ENCODE data around the gene ALDH1A1.
A peak's percentile ranks its signal among the peaks of the same experiment; 100 is the strongest.

Gene ALDH1A1

GRCh38 chr9:72990397-72991182 lies 37.7 kb upstream of the ALDH1A1 start:
- no peaks in the 10 kb centered on the region for H3K9me3 ChIP-seq (ENCODE audit: low read depth, low read length)
- no peak overlapping the region for H3K4me3 ChIP-seq
- TF ChIP-seq FOXP2 (optimal IDR thresholded peaks at IDR 0.05; ENCODE audit: control extremely low read depth, extremely low read length, insufficient read depth), result no peak
- TF ChIP-seq EZH2 (IDR thresholded peaks at IDR 0.05), result no peak
- TF ChIP-seq POLR2AphosphoS5 (IDR thresholded peaks at IDR 0.05; ENCODE audit: borderline replicate concordance, low read depth, low read length), result no peak
- no peak for DNase-seq (ENCODE audit: low read depth, low spot score)
- no peak overlapping the region for H3K27ac ChIP-seq
- H3K9ac ChIP-seq (ENCODE audit: insufficient read length), result no peak overlapping the region
- H3K36me3 ChIP-seq (ENCODE audit: insufficient read depth, low read length), result no peaks in the 10 kb centered on the region

- Histone ChIP-seq H3K36me3 (ENCODE audit: insufficient read depth, low read length) (no peaks in the 10 kb centered on the region), H3K9ac (ENCODE audit: insufficient read length) (no peak overlapping the region), H3K4me3 (no peak overlapping the region), H3K9me3 (ENCODE audit: low read depth, low read length) (no peaks in the 10 kb centered on the region), H3K27ac (no peak overlapping the region)
- no peak for DNase-seq (ENCODE audit: low read depth, low spot score)
- no peak for TF ChIP-seq POLR2AphosphoS5 (IDR thresholded peaks at IDR 0.05; ENCODE audit: borderline replicate concordance, low read depth, low read length)
- no peak for TF ChIP-seq EZH2 (IDR thresholded peaks at IDR 0.05)
- TF ChIP-seq FOXP2 (optimal IDR thresholded peaks at IDR 0.05; ENCODE audit: control extremely low read depth, extremely low read length, insufficient read depth), result no peak
Measured at GRCh38 chr9:72986522-72987116, 33.8 kb upstream of the ALDH1A1 start.

- Histone ChIP-seq H3K9me3 (ENCODE audit: low read depth, low read length) (no peaks in the 10 kb centered on the region), H3K9ac (ENCODE audit: insufficient read length) (no peak overlapping the region), H3K4me3 (no peak overlapping the region), H3K36me3 (ENCODE audit: insufficient read depth, low read length) (no peaks in the 10 kb centered on the region), H3K27ac (no peak overlapping the region)
- TF ChIP-seq FOXP2 (optimal IDR thresholded peaks at IDR 0.05; ENCODE audit: control extremely low read depth, extremely low read length, insufficient read depth) (no peak), POLR2AphosphoS5 (IDR thresholded peaks at IDR 0.05; ENCODE audit: borderline replicate concordance, low read depth, low read length) (no peak), EZH2 (IDR thresholded peaks at IDR 0.05) (no peak)
- no peak for DNase-seq (ENCODE audit: low read depth, low spot score)
Measured at GRCh38 chr9:72985746-72986145, 32.9 kb upstream of the ALDH1A1 start.

- no peak for DNase-seq (ENCODE audit: low read depth, low spot score)
- TF ChIP-seq POLR2AphosphoS5 (IDR thresholded peaks at IDR 0.05; ENCODE audit: borderline replicate concordance, low read depth, low read length), result no peak
- no peak for TF ChIP-seq EZH2 (IDR thresholded peaks at IDR 0.05)
- no peak for TF ChIP-seq FOXP2 (optimal IDR thresholded peaks at IDR 0.05; ENCODE audit: control extremely low read depth, extremely low read length, insufficient read depth)
- Histone ChIP-seq H3K9ac (ENCODE audit: insufficient read length) (no peak overlapping the region), H3K9me3 (ENCODE audit: low read depth, low read length) (no peaks in the 10 kb centered on the region), H3K4me3 (no peak overlapping the region), H3K36me3 (ENCODE audit: insufficient read depth, low read length) (no peaks in the 10 kb centered on the region), H3K27ac (no peak overlapping the region)
Measured at GRCh38 chr9:72984991-72985390, 32.1 kb upstream of the ALDH1A1 start.

GRCh38 chr9:72984226-72984947 lies 31.5 kb upstream of the ALDH1A1 start:
- no peaks in the 10 kb centered on the region for H3K9me3 ChIP-seq (ENCODE audit: low read depth, low read length)
- no peak overlapping the region for H3K9ac ChIP-seq (ENCODE audit: insufficient read length)
- no peaks in the 10 kb centered on the region for H3K36me3 ChIP-seq (ENCODE audit: insufficient read depth, low read length)
- H3K27ac ChIP-seq, result peak overlapping the region; percentile 52; the same call in 1 of the 2 replicates
- DNase-seq (ENCODE audit: low read depth, low spot score), result no peak
- TF ChIP-seq FOXP2 (optimal IDR thresholded peaks at IDR 0.05; ENCODE audit: control extremely low read depth, extremely low read length, insufficient read depth) (no peak), EZH2 (IDR thresholded peaks at IDR 0.05) (no peak), POLR2AphosphoS5 (IDR thresholded peaks at IDR 0.05; ENCODE audit: borderline replicate concordance, low read depth, low read length) (no peak)
- H3K4me3 ChIP-seq, result no peak overlapping the region; the same call in 1 of the 2 replicates

- no peaks in the 10 kb centered on the region for H3K9me3 ChIP-seq (ENCODE audit: low read depth, low read length)
- no peaks in the 10 kb centered on the region for H3K36me3 ChIP-seq (ENCODE audit: insufficient read depth, low read length)
- no peak overlapping the region for H3K9ac ChIP-seq (ENCODE audit: insufficient read length)
- peak overlapping the region; percentile 52 for H3K27ac ChIP-seq
- peak overlapping the region; percentile 28; the same call in 1 of the 2 replicates for H3K4me3 ChIP-seq
- TF ChIP-seq FOXP2 (optimal IDR thresholded peaks at IDR 0.05; ENCODE audit: control extremely low read depth, extremely low read length, insufficient read depth), result no peak
- peak; percentile 39; the same call in 1 of the 2 replicates for TF ChIP-seq POLR2AphosphoS5 (IDR thresholded peaks at IDR 0.05; ENCODE audit: borderline replicate concordance, low read depth, low read length)
- DNase-seq (ENCODE audit: low read depth, low spot score), result no peak
Measured at GRCh38 chr9:72983512-72984225, 30.8 kb upstream of the ALDH1A1 start.

GRCh38 chr9:72983056-72983455 lies 30.2 kb upstream of the ALDH1A1 start:
- H3K36me3 ChIP-seq (ENCODE audit: insufficient read depth, low read length), result no peaks in the 10 kb centered on the region
- H3K4me3 ChIP-seq, result no peak overlapping the region
- no peak for DNase-seq (ENCODE audit: low read depth, low spot score)
- no peak overlapping the region for H3K9ac ChIP-seq (ENCODE audit: insufficient read length)
- H3K27ac ChIP-seq, result peak overlapping the region; percentile 52; the same call in 1 of the 2 replicates
- H3K9me3 ChIP-seq (ENCODE audit: low read depth, low read length), result no peaks in the 10 kb centered on the region
- TF ChIP-seq FOXP2 (optimal IDR thresholded peaks at IDR 0.05; ENCODE audit: control extremely low read depth, extremely low read length, insufficient read depth) (no peak), POLR2AphosphoS5 (IDR thresholded peaks at IDR 0.05; ENCODE audit: borderline replicate concordance, low read depth, low read length) (no peak), EZH2 (IDR thresholded peaks at IDR 0.05) (no peak)

Data from SK-N-MC (cell line).